Measurements from ENCODE around the gene UNC5C.

UNC5C gene

DNA sequence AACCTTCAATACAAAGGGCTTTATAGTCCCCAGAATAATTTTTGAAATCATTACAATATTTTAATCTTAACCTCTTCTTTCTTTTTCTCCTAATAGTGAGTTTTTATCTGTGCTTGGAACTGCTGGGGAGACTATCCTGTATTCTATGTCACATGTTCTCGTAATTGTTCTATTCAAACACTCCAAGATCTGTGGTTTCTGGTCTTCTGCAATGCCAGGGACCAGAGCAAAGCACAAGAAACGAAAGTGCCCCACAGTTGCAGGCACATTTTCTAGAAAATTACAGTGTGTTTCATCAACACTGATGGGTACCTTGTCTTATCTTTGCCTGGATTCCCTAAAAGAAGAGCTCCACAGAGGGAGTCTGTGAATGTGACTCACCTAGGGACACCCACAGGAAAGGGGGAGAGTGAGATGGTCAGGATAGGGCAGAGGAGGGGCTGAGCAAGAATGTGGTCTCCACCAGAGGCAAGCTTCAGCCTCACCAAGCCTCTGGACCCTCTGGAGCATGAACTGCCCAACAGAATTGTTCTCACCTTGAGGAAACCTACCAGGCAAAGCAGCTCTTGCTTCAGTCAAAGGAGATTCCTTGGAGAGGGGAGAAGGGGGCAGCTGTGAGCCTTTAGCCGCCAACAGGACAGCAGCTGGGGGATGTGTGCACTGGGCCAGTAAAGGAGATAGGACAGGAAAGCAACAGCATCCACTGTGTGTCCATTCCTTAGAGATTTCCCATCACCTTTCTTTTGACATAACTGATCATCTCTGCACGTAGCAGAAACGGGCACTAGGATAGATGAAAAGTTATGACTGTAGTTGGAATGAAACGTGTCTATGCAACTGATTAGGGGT lies 25.9 kb downstream of the UNC5C start:
- DNase-seq (ENCODE audit: low spot score), result no peak

DNA sequence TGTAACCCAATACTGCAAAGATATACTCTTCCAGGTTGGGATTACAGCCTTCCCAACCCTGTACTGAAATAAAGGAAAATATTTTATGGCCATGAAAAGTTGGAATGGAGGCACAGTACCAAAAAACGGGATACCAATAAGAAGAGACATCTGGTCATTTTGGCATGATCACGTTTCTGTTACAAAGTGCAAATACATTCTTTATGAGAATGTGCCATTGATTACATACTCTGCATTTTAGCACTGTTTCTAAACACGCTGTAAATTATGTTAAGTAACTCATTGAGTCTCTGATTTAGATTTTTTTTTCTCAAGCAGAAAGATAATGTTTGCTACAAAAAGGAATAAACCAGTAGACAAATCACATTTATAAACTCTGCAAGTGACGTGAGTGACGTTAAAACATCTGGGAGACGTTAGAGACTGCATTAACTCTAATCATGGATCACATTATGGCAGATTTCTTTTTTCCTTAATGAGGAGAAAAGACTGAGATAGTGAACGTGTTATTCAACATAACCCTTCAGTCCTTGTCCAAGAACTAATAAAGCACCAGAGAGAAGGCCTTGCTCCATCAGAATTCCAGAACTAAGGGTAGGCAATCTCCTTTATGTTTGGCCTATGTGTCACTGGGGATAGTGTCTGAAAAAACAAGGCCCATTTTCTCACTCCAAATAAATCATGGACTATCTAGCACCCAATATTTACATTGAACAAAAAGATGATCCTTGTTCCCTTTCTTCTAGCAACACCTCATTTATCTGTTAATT lies 31.0 kb downstream of the UNC5C start:
- no peak for DNase-seq (ENCODE audit: low spot score)

DNA sequence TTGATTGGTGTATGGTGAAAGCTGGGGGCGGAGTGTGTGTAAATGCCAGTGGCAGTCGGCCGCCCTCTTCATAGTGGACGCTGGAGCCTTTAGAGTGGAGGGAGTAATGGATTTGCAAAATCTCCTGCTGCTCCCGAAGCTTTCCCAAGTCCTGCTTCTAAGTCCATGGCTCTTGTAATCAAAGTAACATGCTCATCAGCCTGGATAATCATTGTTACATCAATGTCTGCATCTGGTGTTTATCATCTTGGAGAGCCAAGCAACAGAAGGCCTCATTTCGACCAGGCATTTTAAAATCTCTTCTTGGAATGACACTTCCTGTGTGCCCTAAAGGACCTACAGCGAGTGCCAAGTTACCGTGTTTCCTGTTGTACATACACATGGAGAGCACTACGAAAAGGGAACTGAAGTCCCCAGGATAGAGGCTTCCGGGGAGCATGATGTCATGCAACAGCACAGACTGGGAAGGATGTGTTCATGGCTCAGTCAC lies 32.2 kb downstream of the UNC5C start:
- no peak for DNase-seq (ENCODE audit: low spot score)

GRCh38 chr4:95515589-95515988 lies 33.2 kb downstream of the UNC5C start:
- DNase-seq (ENCODE audit: low spot score), result no peak

DNA sequence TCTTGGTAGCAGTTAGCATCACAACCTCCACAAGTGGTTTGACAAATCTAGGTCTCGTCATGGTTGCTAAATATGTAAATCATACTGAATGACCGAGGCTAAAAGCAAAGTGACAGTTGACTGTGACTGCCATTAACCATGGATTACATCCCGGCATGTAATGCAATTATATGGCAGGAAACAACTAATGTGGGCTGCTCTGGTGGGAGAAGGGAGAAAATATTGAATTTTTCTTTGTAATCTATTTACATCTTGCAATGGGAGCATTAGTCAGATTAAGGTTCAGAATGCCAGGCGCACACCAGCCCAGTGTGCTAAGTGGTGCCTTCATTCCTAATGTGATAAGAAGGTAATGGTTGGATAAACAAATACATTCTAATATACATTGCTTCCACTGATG lies 35.8 kb downstream of the UNC5C start:
- DNase-seq (ENCODE audit: low spot score), result no peak

DNA sequence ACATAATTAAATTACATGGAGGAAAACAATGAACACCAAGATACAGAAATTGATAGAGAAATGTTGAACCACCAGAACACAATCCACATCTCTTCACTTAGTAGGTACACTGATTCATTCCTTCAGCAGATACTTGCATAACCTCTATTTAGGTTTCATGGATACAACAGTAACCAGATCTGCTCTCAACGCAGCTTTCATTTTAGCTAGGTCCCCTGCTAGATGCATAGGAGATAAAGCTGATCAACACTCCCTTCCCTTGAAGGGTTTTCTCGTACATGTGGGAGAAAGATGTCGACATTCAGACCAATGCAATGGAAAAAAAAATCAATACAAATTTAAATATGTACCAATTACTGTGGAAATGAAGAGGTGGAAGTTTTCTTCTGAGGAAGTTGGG lies 37.3 kb downstream of the UNC5C start:
- DNase-seq (ENCODE audit: low spot score), result no peak

DNA sequence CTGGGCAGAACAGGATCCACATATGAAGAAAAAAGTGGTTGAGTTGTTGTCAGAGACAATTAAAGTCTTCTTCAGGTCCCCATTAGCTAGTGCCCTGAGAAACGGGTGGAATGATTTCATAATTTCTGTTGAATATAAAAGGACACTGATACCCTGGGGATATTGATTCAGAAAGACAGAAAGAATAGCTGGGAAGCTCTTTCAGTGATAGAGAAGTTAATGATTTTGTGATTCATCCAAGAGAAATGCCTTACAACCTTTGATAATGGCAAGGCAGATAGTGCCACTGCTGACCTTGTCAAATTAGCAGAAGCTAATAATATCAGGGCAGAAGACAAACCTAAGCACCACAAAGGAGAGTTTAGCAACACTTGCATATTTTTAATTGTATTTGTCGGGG lies 37.9 kb downstream of the UNC5C start:
- DNase-seq (ENCODE audit: low spot score), result no peak

GRCh38 chr4:95510145-95510544 lies 38.6 kb downstream of the UNC5C start:
- no peak for DNase-seq (ENCODE audit: low spot score)

GRCh38 chr4:95508421-95508820 lies 40.4 kb downstream of the UNC5C start:
- DNase-seq (ENCODE audit: low spot score), result no peak

- no peak for DNase-seq (ENCODE audit: low spot score)
These were observed 41.2 kb downstream of the UNC5C start for GRCh38 chr4:95507561-95507960.

DNA sequence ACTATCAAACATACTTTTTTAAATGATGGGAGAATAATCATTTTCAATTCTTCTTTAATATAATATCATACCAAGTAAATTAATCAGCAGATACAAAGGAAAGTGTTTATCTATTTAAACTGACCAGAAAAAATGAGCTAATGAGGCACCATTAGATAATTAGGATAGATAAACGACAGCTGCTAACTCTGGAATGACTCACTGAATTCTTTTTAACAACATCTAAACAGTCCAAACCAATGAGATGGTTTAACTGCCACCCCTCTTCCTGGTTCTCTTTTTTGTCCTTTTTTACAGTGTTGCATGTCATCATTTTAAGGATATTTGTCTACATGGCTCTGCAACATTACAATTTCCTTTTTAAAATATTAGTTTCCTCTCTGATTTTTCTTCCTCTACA lies 41.6 kb downstream of the UNC5C start:
- no peak for DNase-seq (ENCODE audit: low spot score)

- no peak for DNase-seq (ENCODE audit: low spot score)
These were observed 42.5 kb downstream of the UNC5C start for GRCh38 chr4:95506264-95506663.

DNA sequence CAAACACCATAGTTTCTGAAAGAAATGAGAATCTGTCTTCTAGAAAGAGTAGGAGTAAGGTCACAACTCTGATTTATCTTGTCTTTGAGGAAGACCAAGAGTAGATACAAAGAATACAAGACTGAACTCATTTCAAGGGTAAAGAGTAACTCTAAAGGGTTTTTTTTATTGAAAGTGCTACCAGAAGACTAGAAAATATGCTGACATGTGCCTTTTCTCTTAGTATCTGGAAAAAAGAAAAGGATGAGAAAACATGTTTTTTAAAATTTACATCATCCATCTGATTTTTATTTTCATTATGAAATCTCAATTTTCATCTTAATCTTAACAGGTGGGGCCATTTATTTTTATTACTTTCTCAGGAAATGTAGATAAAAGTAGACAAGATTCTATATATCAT lies 43.0 kb downstream of the UNC5C start:
- no peak for DNase-seq (ENCODE audit: low spot score)

DNA sequence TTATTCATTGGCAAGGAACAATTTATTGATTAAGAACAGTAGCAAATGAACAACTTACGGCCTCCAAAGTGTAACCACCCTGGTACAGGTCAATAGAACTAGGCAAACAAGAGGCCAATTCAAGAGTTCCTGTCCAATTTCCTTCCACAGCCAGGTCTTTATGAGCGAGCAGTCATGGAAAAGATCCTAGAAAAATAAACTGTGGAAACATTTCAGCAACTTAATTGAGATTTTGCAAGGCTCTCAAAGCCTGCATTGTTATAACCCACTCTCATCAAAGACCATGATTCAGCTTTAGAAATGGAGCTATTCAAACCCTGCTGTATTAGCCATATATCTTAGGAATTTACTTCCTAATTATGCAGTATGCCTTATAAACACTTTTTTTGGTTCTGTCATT lies 43.6 kb downstream of the UNC5C start:
- no peak for DNase-seq (ENCODE audit: low spot score)

DNA sequence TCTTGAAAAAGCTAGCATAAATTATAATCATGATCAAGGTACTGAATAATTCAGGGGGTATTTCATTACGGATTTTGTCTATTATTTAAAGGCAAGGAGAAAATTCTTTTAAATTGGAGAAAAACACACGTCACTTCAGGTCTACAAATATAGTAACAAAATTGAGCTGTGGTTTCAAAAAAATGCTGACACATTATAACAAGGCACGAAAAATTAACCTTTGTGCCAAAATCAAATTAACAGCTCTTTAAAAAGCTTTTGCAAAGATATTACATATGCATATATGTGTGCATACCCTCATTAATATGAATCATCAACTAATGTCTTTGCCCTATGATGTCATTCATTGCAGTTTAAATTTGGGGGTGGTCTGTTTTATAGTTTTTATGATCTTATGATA lies 44.3 kb downstream of the UNC5C start:
- DNase-seq (ENCODE audit: low spot score), result no peak

DNA sequence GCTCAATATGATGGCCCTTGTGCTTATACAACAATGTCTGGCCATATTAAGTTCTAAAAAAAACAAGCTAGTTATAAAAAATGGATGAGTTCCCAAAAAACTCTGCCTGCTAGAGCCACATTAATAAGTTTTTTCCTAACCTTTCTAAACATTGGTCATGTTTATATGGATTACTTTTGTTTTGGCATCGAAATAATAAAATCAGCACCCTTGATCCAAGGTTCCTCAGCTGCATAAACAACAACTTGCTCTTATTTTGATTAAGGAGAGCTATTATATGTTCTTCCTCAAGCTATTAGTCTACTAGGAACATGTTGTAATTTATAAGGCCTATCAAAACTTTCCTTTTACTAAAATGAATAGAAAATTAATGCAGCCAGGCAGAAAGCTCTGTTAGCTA lies 48.4 kb downstream of the UNC5C start:
- DNase-seq (ENCODE audit: low spot score), result no peak

DNA sequence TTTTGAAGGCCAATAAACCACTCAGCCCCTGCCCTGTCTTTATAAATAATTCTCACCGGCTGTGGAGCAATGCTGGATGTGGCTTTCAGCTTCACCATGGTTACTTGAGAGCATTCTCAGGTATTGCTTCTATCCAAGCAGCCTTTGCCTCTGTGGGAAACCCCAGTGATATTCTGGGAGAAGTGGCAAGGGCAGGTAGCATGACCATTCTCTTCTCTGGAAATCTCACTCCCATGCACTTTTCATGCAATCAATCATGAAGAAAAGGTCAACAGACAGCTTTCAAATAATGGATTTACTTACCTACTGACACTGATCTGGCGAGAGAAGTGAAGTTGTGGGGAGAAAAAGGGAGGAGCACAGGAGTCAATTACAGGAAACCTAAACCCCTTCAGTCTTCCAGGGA lies 49.5 kb downstream of the UNC5C start:
- no peak for DNase-seq (ENCODE audit: low spot score)

DNA sequence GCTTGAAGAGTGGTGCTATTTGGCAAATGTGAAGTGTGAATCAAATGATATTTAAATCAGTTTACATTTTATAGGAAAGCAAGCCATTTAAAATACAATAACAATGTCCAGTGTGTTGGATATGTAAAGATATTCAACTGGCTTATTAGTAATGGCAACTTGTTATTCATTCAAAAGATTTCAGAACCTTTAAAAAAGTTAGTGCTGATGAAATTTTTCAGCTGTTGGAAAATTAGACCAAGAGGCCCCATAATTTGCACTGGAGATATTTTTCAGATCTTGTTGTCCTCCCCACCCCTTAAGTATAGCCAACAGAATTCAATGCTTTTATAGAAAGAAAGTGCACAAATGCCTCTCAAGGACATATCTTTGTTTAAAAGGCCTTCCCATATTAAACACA lies 54.6 kb downstream of the UNC5C start:
- DNase-seq (ENCODE audit: low spot score), result no peak

DNA sequence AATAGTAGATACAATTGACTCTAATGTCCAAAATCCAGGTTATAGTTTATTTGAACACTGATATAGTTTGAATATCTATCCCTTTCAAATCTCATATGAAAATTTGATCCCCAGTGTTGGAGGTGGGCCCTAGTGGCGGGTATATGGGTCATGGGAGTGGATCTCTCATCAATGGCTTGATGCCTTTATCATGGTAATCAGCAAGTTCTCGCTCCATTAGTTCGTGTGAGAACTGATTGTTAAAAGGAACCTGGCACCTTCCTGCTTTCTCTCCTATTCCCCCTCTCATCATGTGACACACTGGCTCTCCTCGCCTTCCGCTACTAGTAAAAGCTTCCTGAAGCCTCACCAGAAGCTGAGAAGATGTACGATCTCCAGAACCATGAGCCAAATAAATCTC lies 70.1 kb downstream of the UNC5C start:
- DNase-seq (ENCODE audit: low spot score), result no peak

- DNase-seq (ENCODE audit: low spot score), result no peak
These were observed 72.7 kb downstream of the UNC5C start for GRCh38 chr4:95476121-95476520.

DNA sequence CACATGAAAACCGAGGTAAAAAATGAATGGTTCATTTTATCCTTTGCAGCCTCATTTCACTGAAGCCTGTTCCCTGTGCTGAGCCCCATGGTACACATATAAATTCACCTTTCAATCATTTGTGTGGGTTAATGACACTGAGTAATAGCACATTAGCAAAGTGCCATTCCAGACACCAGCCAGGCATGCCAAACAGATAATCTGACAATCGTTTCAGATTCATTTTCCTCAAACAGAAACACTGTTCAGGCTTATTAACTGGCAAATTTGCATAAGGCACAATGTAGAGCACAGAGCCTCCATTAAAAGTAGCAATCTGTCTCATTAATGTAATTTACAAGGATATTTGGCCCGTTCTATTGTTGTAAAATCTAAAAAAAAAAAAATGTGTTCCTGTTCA lies 76.2 kb downstream of the UNC5C start:
- no peak for DNase-seq (ENCODE audit: low spot score)

DNA sequence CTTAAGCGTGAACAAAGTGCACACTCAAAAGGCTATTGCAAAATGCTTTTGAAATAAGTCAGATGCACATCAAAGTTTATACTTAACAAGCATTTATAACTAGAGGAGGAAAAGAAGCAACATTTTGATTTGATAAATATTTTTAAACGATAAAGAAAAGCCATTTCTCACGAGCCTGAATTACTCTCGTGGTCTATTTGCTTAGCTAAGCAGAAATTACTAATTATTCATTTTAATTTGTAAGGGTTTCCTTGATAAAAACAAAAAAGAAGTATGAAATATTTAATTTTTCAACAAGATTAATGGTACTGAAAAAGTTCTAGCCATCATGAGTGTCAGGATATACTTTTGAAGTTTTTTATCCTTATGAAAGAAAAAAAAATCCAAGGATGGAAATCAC lies 78.2 kb downstream of the UNC5C start:
- DNase-seq (ENCODE audit: low spot score), result no peak

DNA sequence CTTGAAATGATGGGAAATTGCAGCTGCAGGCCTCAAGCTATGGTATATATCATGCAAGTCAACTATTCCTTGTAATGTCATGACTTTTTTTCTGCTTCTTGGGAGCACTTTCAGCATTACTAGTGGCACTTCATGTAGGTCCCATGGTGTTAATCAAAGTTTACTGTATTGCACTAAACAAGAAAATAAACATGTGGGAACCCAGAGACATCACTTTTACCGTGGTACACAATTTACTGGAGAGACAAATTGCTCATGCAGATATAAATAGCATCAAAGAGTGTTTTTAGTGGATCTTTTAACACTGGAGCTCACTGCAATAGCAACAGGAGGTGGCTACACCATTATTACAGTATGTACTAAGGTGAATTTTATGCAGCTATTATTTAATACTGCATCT lies 79.2 kb downstream of the UNC5C start:
- DNase-seq (ENCODE audit: low spot score), result no peak
